ENCODE results near the gene DUSP22.

The DUSP22 gene

DNA sequence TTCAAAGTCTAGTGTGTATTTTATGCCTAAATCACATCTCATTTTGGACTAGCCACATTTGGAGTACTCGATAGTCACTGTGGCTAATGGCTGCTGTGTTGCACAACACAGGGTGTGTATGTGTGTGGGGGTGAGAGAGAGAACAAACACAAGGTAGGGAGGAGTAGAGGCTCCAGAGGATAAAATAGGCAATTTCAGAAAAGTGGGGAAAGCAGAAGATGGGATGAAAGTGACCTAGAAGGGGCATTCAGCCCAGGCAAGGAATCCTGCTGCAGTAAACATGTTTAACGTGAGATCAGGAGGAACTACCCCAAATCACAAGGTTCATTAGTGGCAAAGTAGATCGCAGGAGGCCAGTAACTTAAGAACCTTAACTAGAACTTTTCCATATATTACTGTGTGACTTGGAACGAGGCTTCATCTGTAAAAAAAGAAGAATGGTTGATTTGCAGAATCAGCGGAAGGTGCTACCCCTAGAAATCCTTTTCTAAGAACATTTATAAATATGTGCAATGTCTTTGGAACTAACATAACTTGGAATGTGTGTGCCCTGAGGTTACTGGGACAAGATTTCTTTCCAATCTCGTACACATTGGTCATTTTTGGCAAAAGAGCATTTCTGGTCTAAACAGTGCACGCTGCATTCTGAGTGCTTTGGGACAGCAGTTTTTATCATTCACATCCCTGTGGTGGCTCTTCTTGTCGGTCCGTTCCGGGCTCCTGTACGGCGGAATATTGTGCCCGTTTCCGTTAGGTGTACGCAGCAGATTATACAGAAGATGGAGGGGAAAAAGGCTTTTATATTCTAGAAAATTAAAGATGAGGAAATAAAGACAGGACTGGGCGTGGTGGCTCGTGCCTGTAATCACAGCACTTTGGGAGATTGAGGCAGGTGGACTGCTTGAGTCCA lies 2.6 kb downstream of the DUSP22 start:
- intact Hi-C loops (cut with DNase I), result no loop called here
- DNase-seq, result peak in 1 of 10 donors; percentile 13

DNA sequence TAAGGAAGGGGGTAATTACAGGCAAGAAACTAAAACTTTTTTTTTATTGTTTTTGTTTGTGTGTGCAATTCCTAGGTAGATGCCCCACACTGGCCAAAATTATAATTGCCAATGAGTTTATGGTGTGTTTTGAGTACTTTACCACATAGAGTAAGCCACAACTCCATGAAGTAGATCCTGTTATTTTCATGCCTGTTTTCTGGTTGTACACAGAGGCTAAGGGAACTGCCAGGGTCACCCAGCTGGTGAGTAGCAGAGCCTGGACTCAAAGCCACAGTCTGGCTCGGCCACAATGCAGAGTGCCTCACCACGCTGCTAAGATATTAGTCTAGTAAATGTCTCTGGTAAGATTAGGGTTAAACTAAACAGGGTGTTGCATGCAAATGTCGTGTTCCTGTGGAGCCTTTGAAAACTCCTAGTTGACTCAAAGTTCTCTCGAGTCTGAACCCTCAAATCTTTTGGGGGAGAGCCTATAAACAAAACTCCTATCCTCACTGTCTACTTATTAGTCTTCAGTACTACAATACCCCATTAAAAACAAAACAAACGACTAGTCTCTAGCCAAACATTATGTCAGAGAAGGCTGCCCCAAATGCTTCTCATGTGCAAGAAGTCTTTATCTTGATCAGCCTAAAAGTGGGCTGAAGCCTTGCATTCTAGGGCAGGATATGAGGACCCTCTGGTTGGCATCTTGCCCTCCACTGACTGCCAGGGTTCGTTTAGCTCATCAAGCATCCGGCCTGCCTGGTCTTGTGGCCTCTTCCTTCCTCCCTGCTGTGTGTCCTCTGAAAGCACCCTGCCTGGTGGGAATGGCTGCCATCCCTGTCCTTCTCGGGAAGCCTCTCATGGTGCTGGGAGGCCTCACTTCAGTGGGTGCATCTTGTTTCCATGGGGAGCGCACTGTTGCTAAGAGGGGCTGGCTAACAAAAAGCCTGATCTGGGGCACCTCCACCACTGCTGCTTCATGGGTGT lies 4.2 kb downstream of the DUSP22 start:
- intact Hi-C loops (cut with DNase I), result no loop called here
- peak in 7 of 10 donors; percentile 44 to 93 (median 61) for DNase-seq

DNA sequence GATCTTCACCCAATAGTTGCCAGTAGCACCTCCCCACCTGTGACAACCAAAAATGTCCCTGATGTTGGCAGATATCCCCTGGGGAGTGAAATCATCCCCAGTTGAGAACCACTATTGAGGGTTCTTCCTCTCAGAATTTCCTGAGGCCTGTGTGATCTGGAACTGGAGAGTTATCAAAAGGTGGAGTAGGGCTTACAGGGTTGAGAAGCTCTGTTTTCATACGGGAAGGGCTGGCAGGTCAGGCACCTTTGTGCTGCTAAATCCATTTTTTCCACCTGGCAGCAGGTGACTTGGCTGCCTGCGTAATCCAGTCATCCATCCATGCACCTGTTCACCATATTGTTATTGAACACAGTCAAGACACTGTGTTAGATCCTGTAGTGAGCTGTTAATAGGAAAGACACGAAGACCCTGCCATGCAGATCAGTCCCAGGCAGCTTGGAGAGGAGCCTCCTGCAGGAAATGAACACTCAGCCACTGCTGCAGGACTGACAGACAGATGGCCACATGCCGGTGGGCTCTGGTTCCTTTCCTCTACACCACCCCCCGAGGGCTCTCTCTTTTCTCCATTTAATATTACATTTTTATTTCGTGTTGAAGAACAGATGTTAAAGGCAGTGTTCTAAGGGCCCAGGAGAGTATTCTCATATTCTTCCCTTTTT lies 5.4 kb downstream of the DUSP22 start:
- intact Hi-C loops (cut with DNase I), result no loop called here
- DNase-seq, result peak in 1 of 10 donors; percentile 13

GRCh38 chr6:298233-299103 lies 6.2 kb downstream of the DUSP22 start:
- intact Hi-C loops (cut with DNase I), result no loop called here
- peak in 1 of 10 donors; percentile 25 for DNase-seq

DNA sequence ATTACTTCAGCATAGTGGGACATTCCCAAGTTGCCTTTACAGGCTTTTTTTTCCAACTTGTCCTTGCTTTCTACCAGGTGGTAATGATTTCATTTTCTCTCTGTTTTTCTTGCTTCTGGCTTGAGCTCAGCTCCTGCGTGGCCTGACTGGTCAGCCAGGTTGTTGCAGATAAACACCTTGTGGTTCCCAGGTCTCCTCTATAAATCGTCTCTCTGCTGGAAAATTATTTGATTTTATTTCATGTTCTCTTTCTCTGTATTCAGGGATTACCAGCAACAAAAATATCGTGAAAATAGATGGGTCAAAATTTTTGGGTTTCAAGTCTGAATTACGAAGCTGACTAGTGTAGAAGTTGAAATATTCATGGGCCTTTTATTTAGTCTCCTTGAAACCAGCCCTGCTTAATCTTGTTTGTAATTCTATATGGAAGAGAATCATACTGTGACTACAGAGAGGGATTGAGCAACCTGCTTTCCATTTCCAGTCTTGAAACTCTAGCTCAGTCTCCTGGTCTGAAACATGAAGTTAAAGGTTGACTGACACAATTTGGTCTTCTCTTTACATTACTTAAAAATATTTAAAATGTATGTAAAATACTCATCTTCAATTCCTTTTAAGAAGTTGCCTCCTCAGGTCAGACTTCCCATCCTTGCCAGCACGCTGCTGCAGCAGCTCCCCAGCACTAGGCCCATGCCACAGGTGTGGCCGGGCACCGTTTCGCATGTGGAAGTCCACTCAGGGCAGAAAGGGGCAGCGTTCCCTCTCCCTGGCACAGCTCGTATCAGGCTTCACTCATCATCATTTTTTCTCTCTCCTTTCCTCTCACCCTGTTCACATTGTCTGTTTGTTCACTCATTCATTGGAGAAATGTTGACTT lies 7.1 kb downstream of the DUSP22 start:
- DNase-seq, result peak in 1 of 10 donors; percentile 15

GRCh38 chr6:300026-300425 lies 7.7 kb downstream of the DUSP22 start:
- intact Hi-C loops (cut with DNase I), result no loop called here
- peak in 1 of 10 donors; percentile 13 for DNase-seq

More for the DNA sequence above, 7.1 kb downstream of the DUSP22 start:
- intact Hi-C loops (cut with DNase I), result no loop called here

GRCh38 chr6:300494-301198 lies 8.4 kb downstream of the DUSP22 start:
- DNase-seq, result peak in 1 of 10 donors; percentile 15
- intact Hi-C loops (cut with DNase I), result no loop called here

DNA sequence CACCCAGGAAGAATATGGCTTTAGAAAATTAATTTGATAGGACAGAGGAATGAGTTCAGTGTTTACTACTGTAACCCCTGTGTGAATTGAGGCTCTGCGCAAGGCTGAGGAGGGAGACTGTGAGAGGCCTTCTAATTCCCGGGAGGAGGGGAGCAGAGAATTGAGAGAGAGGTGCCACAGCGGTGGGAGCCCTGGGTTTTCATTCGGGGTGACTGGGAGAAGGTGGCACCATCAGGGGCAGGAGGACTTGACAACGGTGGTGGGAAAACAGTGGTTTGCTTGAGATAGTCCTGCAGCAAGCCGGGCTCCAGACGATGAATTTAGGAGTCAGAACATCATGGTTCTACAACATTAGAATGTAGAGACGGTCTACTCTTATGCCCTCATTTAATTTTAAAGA lies 9.2 kb downstream of the DUSP22 start:
- DNase-seq, result peak in 1 of 10 donors; percentile 11
- intact Hi-C loops (cut with DNase I), result no loop called here

GRCh38 chr6:301929-302705 lies 9.8 kb downstream of the DUSP22 start:
- intact Hi-C loops (cut with DNase I), result no loop called here

DNA sequence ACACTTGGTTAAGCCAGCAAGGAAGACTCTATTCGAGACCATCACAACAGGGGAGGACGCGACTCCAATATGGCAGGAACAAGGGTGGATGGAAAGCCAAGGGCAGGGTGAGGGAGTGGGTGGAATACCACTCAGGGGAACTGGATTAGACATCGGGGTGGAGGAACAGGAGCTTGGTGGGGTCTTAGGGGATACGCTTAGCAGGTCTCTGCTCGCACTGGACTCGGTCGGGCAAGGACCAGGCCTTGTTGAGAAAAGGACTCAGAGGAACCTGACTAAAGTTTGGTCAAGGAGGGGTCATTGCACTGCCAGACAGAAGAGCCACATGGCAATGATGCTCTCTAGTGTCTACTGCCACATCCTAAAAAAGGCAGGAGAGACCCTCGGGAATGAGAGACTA lies 10.5 kb downstream of the DUSP22 start:
- peak in 1 of 10 donors; percentile 50 for DNase-seq
- intact Hi-C loops (cut with DNase I), result no loop called here

More at GRCh38 chr6:301929-302705, 9.8 kb downstream of the DUSP22 start:
- peak in 1 of 10 donors; percentile 10 for DNase-seq

DNA sequence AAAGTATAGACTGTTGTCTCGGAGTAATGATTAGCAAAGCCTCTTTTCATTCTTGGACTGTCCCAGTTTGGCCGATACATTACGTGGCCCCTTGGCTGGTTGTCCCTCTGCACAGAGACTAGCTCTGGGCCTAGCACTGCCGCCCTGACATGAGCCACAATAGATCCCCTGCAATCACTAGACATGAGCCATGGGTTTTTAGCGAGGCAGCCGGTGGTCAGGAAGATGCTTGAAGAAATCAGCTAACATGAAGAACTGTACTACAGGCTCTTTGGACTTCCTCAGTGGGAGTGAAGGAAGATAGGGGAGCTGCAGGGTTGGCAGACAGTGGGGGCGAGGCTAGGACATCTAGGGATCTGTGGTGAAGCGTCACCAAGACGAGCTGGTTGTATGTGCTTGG lies 11.0 kb downstream of the DUSP22 start:
- intact Hi-C loops (cut with DNase I), result no loop called here

DNA sequence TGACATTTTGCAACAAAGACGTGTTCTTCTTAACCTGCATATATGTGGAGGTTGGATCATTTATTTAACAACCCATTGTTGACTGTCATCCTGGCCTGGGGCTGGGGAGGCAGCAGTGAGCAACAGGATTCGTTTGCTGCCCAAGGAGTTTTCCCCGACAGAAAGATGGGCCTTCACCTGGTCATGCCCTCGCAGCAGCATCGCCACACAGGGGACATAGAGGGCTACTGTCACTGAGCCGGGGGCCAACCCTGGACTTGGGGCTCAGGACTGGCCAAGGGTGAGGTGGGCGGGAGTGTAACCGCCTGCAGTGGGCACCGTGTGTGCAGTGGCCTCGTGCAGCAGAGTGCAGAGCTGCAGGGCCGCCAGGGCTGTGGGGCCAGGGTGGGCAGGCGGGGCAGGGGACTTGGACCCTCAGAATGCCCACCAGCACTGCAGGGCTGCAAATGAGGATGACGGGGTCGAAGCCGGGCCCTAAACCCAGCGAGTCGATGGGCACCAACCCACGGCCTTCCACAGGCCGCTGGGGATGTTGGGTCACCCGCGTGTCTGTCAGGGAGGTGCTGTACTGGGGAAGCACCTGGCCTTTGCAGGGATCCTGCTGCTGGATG lies 11.8 kb downstream of the DUSP22 start:
- intact Hi-C loops (cut with DNase I), result no loop called here
- peak in 3 of 10 donors; percentile 21 to 86 (median 77) for DNase-seq

More for the DNA sequence above, 11.0 kb downstream of the DUSP22 start:
- peak in 2 of 10 donors; percentile 15 to 71 for DNase-seq

- intact Hi-C loops (cut with DNase I), result no loop called here
- peak in 2 of 10 donors; percentile 18 to 44 for DNase-seq
Measured at GRCh38 chr6:304833-305370, 12.6 kb downstream of the DUSP22 start.

DNA sequence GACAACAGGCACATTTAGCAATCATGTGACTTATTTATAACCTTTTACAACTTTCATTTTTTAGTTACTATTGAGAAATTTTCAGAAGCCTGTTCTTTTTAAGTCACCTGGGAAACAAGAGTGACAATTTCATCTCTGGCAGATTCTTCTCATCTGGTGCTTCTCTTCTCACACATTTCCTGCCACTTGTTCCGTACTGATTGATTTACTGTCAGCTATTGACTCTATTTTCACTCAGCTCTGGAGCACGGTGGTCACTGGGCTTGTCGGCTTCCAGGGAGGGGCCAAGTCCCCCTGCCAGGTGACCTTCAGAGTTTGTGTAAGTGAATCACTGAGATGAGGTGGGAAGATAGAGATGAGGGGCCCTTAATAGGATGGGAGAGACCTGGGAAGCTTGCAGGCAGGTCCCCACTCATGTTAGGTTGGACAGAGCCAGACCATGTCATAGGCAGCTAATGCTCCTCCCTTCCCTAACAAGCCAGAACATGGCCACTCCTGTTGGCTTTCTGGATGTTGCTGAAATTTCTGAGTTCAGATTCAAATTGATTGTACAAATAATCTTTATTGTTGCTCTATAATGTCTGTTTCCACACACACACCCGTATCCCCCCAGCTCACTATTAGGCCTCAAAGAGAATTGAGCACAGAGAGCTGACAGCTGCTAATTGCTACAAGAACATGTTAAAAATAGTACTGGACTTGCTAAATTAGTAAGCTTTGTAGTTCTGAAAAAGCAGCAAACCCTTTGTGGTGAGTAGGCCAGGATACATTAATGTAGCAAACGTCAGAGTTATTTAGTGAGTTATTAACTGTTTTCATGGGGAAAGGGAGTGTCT lies 13.3 kb downstream of the DUSP22 start:
- peak in 1 of 10 donors; percentile 15 for DNase-seq
- intact Hi-C loops (cut with DNase I), result no loop called here

DNA sequence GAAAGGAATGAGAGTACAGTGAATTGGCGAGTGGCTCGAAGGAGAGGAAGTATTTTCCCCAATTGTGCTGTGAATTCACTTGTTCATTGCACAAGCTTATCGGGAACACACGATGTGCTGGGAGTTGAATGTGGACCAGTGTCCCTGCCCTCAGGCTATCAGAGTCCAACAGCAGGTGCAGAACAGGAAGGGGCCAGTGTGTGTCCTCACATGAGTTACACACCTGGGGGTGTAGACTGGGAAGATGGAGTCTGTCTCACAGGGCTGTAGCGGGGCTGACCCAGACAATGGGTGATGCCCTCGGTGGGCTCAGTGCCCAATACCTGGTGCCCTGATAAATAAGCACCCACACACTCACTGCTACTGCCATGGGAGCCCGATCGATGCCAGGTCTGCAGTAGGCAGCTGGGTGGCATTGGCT lies 14.4 kb downstream of the DUSP22 start:
- DNase-seq, result peak in 2 of 10 donors; percentile 17 to 88

More for the DNA sequence above, 14.4 kb downstream of the DUSP22 start:
- intact Hi-C loops (cut with DNase I), result no loop called here

Measured in posterior cingulate gyrus (tissue), 11 donors.